Adrenal gland (tissue), 12 donors: ENCODE data around the gene TBC1D24. TPM values are rescaled to one million over a fixed set of nuclear protein-coding genes. Genes with fewer than 3 reads are reported as not detected.
"Not testable (repeated sequence)": the region's sequence is repeated elsewhere in the genome, so short reads cannot be mapped to it uniquely, and the experiment has no call there.

ENCODE experiments used
- DNase-seq, 7 donors: peaks; one replicate each; pipeline ENCODE4 v3.0.0-alpha.2; 2019 to 2020
- H3K27ac ChIP-seq, 5 donors: fragments of 200-600 bp; sonication (generic) in 4 of 5; 1 replicate in 3 of 5; 2 replicates in 2 of 5; pipeline versions ENCODE4 v1.5.1 to v1.8.0; 2016 to 2020; ENCODE audit warnings: mild to moderate bottlenecking in 1 of 5
- H3K27me3 ChIP-seq: fragments of 200-600 bp; 2 replicates; pipeline ENCODE4 v1.8.0; 2021
- H3K36me3 ChIP-seq, 2 donors: fragments of 200-600 bp; replicated peaks in 1 of 2; 1 replicate in 1 of 2; 2 replicates in 1 of 2; pipeline versions ENCODE4 v1.5.1 to v1.8.0; 2018 to 2022
- H3K4me1 ChIP-seq, 2 donors: fragments of 200-600 bp; replicated peaks in 1 of 2; 1 replicate in 1 of 2; 2 replicates in 1 of 2; pipeline versions ENCODE4 v1.5.1 to v1.8.0; 2018 to 2021
- H3K4me3 ChIP-seq, 4 donors: fragments of 200-600 bp; sonication (generic) in 3 of 4; one replicate each; pipeline ENCODE4 v1.5.1; 2016 to 2018
- H3K9me3 ChIP-seq, 3 donors: fragments of 200-600 bp; sonication (generic) in 1 of 3; replicated peaks in 1 of 3; 1 replicate in 2 of 3; 2 replicates in 1 of 3; pipeline versions ENCODE4 v1.5.1 to v1.8.0; 2016 to 2021
- POLR2A ChIP-seq, 2 donors: fragments of 450-650 bp; IDR thresholded peaks; one replicate each; pipeline ENCODE4 v1.6.1; 2017; ENCODE audit warnings: antibody characterized with exemption in 2 of 2, mild to moderate bottlenecking in 2 of 2, moderate library complexity in 1 of 2
- WGBS, 4 donors: extraction: QIAGEN DNeasy Blood & Tissue Kit in 2 of 4; methylation state at CpG; one replicate each; pipeline versions ENCODE4 v1.1.5 to v1.1.7; 2013 to 2017; 5-methylcytosine and 5-hydroxymethylcytosine counted together
- intact Hi-C, 2 donors: fragments of 100-400 bp; cut with DNase I; formaldehyde crosslinking; loops; one replicate each; pipeline versions ENCODE4 v1.14.1 to v1.15.0; 2022 to 2023
- polyA plus RNA-seq, 3 donors: library from polyadenylated mRNA; stranded (reverse); fragments of 200-250 nt in 2 of 3; fragments of 350-450 nt in 1 of 3; fragmentation: Illumina TruSeq in 1 of 3; extraction: RNeasy Lipid Tissue Mini Kit (QIAGEN cat#74804) in 1 of 3; gene quantifications; one replicate each; pipeline ENCODE4 v1.2.3, GENCODE V29; 2013 to 2014
- total RNA-seq, 9 donors: library from RNA; depleted of rRNA in 4 of 9; stranded (reverse); fragments of >200 nt in 4 of 9; fragments of 120-200 nt in 1 of 9; fragmentation: NEBNext Ultra II Directional in 1 of 9; extraction: Animal tissue kit (Norgen Biotek cat#: 25700) in 1 of 9; gene quantifications; one replicate each; pipeline versions ENCODE4 v1.1.0 to v1.2.4, GENCODE V29; 2013 to 2023
- TF ChIP-seq, protein P1 (sequence below), 6 experiments: fragments of 450-650 bp in 4 of 6; fragments of 200-600 bp in 2 of 6; sonication (generic) in 1 of 6; IDR thresholded peaks; 1 replicate in 5 of 6; 2 replicates in 1 of 6; pipeline versions ENCODE4 v1.5.1 to v1.8.0; 2016 to 2021; ENCODE audit warnings: antibody characterized with exemption in 6 of 6, mild to moderate bottlenecking in 2 of 6, moderate library complexity in 1 of 6
- donor health status: healthy with polysubstance abuse.
- donor health status: Bipolar disorder and iron deficiency.
- donor health status: DM: yes; HTN: yes; CAD: no.
- donor health status: DM: no; HTN: no; CAD: no.
- donor health status: DM: no; HTN: no; CAD: no.
- donor health status: DM: yes; HTN: yes; CAD: no.

The TBC1D24 gene
- total and polyA plus RNA-seq, 12 donors: 3.9 to 18.5 (median 13.9) TPM

DNA sequence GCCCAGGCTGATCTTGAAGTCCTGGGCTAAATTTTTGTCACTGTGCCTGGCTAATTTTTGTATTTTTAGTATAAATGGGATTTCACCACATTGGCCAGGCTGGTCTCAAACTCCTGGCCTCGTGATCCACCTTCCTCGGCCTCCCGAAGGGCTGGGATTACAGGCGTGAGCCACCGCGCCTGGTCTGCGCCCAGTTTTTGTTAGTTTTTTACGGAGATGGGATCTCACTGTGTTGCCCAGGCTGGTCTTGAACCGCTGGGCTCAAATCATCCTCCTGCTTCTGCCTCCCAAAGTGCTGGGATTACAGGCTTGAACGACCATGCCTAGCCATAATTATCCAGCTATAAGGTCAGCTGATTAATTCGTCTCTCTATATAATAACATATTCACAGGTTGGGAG lies 59.0 kb downstream of the TBC1D24 start:
- WGBS, 4 donors: 83 to 92% (median 86%) methylated on average over 11 of the region's 11 CpGs
- H3K27ac ChIP-seq: peak overlapping the region in 1 of 5 donors; percentile 97
- TF ChIP-seq, protein P1, sequence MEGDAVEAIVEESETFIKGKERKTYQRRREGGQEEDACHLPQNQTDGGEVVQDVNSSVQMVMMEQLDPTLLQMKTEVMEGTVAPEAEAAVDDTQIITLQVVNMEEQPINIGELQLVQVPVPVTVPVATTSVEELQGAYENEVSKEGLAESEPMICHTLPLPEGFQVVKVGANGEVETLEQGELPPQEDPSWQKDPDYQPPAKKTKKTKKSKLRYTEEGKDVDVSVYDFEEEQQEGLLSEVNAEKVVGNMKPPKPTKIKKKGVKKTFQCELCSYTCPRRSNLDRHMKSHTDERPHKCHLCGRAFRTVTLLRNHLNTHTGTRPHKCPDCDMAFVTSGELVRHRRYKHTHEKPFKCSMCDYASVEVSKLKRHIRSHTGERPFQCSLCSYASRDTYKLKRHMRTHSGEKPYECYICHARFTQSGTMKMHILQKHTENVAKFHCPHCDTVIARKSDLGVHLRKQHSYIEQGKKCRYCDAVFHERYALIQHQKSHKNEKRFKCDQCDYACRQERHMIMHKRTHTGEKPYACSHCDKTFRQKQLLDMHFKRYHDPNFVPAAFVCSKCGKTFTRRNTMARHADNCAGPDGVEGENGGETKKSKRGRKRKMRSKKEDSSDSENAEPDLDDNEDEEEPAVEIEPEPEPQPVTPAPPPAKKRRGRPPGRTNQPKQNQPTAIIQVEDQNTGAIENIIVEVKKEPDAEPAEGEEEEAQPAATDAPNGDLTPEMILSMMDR (IDR thresholded peaks at IDR 0.05): no peak
- TF ChIP-seq POLR2A (IDR thresholded peaks at IDR 0.05): no peak
- peaks cover 0 to 15% of the 10 kb centered on the region in 2 donors for H3K36me3 ChIP-seq
- no peak overlapping the region for H3K4me3 ChIP-seq
- H3K27me3 ChIP-seq: no peaks in the 10 kb centered on the region
- DNase-seq: peak in 2 of 7 donors; percentile 15 to 21
- intact Hi-C loops: no loop called here
- peaks cover 13 to 33% of the 10 kb centered on the region in 2 donors for H3K4me1 ChIP-seq
- no peaks in the 10 kb centered on the region for H3K9me3 ChIP-seq

DNA sequence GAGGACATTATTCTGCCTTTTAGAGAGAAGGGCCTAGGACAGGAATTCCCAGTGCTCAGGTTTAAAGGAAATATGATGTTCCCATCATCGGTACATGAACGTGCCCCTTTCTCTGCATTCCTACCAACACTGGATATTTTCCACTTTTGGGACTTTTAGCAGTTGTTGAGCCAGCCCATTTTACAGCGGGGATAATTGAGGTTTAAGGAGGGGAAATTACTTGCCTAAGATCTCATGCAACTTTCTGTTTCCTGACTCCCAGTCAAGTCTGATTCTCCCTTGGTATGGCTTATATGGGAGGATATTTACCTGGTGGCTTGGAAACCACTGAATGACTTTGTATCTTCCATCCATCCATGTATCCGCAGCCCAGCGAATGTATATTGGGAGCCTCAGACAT lies 59.4 kb downstream of the TBC1D24 start:
- 85 to 91% (median 90%) methylated on average over 5 of the region's 5 CpGs for WGBS, 4 donors
- DNase-seq: peak in 1 of 7 donors; percentile 4
- H3K4me3 ChIP-seq, H3K27ac ChIP-seq, intact Hi-C loops, H3K9me3 ChIP-seq, H3K27me3 ChIP-seq: not testable (repeated sequence)
- Histone ChIP-seq H3K4me1 (peaks cover 13 to 37% of the 10 kb centered on the region in 2 donors), H3K36me3 (peaks cover 0 to 11% of the 10 kb centered on the region in 2 donors)

DNA sequence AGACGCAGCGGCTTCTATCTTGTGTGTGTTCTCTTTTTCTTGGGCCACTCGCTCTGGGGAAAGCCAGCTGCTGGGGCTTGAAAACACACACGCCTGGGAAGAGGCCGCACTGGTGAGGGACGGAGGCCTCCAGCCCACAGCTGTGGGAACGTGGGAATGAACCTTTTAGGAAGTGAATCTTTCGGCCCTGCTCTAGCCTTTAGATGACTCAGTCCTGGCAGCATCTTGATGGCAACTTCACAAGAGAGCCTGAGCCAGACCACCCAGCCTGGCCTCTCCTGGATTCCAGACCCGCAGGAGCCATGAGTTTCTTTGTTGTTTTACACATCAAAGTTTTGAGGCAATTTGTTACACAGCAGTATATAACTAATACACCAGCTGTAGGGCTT lies 60.7 kb downstream of the TBC1D24 start:
- Histone ChIP-seq H3K36me3 (no peaks in the 10 kb centered on the region), H3K27ac (peak overlapping the region in 3 of 5 donors; percentile 44 to 93 (median 90)), H3K4me1 (peaks cover 13 to 50% of the 10 kb centered on the region in 2 donors), H3K9me3 (no peaks in the 10 kb centered on the region), H3K27me3 (no peaks in the 10 kb centered on the region), H3K4me3 (no peak overlapping the region)
- no peak for TF ChIP-seq POLR2A (IDR thresholded peaks at IDR 0.05)
- TF ChIP-seq, protein P1 (IDR thresholded peaks at IDR 0.05): no peak
- DNase-seq: peak in 5 of 7 donors; percentile 38 to 65 (median 52)
- 55 to 74% (median 65%) methylated on average over 3 to 9 of the region's 9 CpGs for WGBS, 4 donors
- intact Hi-C loops: no loop called here

DNA sequence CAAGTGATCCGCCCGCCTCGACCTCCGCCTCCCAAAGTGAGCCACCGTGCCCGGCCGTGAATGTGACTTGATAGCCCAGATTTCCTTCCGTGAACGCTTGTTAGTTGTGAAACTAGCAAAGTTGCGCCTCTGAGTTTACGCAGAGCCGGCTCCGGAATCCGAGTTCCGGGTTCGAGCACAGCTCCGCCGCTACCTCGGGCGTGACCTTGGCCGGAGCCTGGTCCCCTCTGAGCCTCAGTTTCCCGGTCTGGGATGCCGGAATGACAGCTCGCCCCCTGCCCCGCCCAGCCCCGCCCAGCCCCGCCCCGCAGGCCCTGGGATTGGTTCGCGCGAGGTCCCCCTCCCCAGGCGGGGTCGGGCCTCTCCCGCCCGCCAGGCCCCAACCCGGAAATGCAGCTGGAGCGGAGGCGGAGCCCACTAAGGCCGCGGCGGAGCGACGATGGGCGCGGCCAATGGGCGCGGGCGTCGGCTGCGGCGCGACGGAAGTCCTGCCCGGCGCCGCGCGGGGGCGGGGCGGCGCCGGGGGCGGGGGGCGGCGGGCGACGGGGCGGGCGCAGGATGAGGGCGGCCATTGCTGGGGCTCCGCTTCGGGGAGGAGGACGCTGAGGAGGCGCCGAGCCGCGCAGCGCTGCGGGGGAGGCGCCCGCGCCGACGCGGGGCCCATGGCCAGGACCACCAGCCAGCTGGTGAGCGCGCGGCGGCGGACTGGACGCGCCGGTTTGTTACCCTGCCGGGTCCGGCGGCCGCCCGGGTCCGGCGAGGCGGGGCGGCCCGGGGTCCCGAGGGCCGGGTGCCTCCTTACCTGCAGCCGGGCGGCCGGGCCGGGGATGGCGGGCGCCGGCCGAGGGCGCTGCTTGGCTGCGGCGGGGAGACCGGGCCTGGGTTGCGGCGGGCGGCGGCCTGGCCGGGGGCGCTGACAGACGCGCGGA lies 62.8 kb downstream of the TBC1D24 start, which contains the start of gene PDPK1:
Gene PDPK1, plus strand, starts transcription at position 571 of the 929 bp plus-strand sequence. Its CDS starts 92 bp downstream, at position 663.
- H3K4me1 ChIP-seq: peaks cover 5 to 47% of the 10 kb centered on the region in 2 donors

DNA sequence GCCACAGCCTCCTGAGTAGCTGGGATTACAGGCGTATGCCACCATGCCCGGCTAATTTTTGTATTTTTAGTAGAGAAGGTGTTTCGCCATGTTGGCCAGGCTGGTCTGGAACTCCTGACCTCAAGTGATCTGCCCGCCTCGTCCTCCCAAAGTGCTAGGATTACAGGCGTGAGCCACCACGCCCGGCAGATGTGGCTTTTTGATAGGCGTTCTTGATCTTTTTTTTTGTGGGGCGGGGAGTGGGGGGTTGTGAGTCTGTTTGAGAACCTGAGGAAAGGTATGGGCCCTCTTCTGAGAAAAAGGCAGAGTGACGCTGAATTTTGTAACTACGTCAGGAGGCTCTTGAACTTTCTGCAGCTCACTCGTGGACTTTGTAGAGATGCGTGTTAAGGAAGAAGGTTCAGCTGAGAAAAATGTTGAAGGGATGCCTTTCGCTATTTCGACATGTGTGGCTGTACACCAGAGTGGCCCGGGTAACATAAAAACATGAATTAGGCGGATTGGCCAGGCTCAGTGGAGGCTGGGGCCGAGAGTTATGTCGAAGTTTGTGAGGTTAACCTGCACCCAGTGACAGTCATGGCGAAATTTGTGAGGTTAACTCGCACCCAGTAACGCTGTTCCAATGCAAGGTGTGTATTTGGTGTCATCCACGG lies 64.4 kb downstream of the TBC1D24 start:
- H3K36me3 ChIP-seq, H3K9me3 ChIP-seq, intact Hi-C loops, H3K27me3 ChIP-seq, DNase-seq: not testable (repeated sequence)
- H3K4me1 ChIP-seq: peaks cover 5 to 42% of the 10 kb centered on the region in 2 donors
- H3K27ac ChIP-seq: peak overlapping the region in 1 of 5 donors; percentile 29
- H3K4me3 ChIP-seq: peak overlapping the region in 1 of 4 donors; percentile 97
- WGBS, 4 donors: 76 to 85% (median 82%) methylated on average over 24 of the region's 24 CpGs

More for the DNA sequence above, 62.8 kb downstream of the TBC1D24 start, which contains the start of gene PDPK1:
- Histone ChIP-seq H3K4me3 (peak within 1 kb of the TSS in 2 of 4 donors; percentile 54 to 97), H3K36me3 (no peaks in the 10 kb centered on the region), H3K27ac (peak within 1 kb of the TSS; percentile 74 to 93 (median 90)), H3K27me3 (no peaks in the 10 kb centered on the region), H3K9me3 (no peaks in the 10 kb centered on the region)
- 0 to 3% (median 1%) methylated on average over 16 to 125 of the region's 126 CpGs for WGBS, 4 donors
- intact Hi-C loops: no loop called here
- TF ChIP-seq, protein P1 (IDR thresholded peaks at IDR 0.05): peak in 1 of 6 experiments; percentile 13
- TF ChIP-seq POLR2A (IDR thresholded peaks at IDR 0.05): peak; percentile 13 to 43
- peak; percentile 92 to 96 (median 94) for DNase-seq
